Fibroblast of upper back skin (primary cell): ENCODE data around the gene TRIO.

ENCODE experiments used
- DNase-seq: peaks from one replicate; pipeline ENCODE4 v3.0.0-alpha.2; 2013

TRIO gene

DNA sequence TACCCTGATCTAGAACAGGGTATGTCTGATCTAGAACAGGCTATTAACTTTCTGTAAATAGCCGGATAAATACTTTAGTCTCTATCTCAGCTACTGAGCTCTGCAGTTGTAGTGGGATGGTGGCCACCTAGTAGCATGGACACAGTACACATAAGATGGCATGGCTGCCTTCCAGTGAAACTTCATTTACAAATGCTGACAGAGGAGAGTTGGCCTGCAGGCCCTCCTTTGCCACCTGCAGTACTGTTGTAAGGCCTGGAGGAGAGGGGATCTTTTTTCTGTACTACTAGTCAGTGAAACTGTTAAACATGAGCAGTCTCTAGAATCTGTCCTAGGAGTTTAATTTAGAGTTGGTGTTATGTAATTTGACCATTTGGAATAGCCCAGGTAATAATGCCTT is 86.0 kb downstream of the TRIO start:
- no peak for DNase-seq

DNA sequence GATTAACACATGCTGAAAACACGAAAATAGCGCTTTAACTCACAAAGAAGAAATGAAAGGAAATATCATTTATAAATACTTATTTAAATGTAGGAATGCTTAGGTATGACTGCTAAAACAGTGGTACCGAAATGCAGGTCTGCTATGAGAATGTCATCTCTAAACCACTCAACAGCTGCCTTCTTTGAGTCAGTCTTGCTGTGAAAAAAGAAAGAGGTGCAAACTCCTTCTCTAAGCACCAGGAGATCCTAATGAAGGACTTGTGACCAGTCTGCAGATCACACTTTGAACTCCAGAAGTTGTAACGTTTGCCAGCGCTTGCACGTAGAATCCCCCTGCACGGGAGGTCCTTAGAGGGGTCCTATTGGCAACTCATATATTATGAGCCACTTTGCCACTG is 86.6 kb downstream of the TRIO start:
- DNase-seq: no peak

DNA sequence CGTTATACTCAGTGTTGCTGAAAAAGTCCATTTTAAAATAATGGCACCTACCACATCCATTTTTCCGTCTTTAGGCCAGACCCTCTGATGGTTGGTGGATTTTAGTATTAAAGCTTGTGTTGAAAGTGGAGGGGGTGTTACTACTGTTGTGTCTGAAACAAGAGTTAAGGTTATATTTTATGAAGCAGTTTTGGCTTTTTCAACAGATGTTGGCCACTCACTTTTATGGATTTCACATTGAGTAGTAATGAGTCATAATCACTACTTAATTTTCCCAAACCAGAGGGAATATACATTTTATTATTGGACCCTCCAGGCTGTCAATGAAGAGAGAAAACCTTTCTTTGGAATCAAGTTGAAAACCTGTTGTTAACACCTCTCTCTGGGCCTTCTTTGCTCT is 88.0 kb downstream of the TRIO start:
- DNase-seq: peak; percentile 68

DNA sequence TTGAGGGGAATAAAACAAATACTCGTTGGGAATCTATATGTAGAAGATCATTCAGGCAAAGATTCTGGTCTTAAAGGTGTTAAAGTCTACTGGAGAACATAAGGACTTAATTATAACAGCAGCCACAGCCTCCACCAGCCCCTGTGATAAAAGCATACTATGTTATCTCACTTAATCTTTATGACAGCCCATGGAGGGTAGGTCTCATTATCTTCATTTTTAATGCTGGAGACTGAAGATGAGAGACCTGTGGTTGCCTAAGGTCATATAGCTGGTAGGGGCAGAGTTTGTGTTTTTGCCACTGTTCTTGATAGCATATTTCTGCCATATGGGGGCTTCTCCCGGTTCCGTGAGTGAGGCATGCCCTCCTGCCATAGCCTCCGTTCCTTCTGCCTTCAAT is 88.7 kb downstream of the TRIO start:
- no peak for DNase-seq

DNA sequence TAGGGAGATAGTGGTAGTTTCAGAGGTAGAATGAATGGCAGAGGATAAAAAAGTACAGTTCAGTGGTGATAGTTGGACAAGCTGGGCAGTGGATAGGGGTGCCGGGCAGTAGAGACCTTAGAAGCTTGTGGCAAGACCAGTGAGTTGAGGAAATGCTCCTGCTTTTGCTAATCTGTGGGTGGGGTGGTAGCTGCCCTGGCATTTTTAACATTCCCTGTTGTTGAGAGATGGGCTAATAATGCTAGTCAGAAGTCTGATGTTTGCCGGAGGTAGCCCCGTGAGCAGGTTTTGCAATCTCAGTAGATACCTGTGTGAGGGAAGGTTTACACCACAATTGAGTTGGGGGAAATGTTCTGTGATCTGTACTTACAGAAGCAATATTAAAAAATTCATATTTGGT is 91.1 kb downstream of the TRIO start:
- no peak for DNase-seq

DNA sequence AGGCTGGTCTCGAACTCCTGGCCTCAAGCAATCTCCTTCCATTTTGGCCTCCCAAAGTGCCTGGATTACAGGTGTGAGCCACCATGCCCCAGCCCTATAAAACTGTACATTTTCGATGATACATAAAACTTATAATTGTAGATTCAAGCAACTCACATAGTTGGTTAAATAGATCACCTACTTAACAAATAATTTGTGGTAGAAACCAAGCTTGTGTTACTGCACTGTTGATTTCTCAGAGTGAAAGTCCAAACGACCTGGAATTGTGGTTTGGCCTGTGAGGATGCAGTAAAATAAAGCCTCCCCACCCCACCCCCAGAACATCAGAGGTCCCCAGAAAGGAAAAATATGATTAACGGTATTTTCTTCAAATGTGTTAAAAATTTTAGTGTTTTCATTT is 92.7 kb downstream of the TRIO start:
- no peak for DNase-seq

DNA sequence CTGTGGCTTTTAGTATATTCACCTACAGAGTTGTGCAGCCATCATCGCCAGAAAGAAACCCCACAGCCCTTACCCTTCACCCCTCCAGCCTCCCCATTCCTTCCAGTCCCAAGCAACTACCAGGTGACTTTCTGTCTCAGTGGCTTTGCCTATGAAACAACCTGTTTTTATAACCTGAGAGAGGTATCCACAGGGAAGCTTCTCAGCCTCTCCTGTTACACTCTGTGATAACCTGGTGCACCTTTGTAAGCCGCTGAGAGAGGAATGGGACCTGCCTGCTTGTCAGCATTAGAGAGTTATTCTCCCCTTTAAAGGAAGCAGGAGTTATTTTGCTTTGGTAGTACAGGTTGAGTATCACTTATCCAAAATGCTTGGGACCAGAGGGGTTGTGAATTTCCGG is 93.6 kb downstream of the TRIO start:
- no peak for DNase-seq

DNA sequence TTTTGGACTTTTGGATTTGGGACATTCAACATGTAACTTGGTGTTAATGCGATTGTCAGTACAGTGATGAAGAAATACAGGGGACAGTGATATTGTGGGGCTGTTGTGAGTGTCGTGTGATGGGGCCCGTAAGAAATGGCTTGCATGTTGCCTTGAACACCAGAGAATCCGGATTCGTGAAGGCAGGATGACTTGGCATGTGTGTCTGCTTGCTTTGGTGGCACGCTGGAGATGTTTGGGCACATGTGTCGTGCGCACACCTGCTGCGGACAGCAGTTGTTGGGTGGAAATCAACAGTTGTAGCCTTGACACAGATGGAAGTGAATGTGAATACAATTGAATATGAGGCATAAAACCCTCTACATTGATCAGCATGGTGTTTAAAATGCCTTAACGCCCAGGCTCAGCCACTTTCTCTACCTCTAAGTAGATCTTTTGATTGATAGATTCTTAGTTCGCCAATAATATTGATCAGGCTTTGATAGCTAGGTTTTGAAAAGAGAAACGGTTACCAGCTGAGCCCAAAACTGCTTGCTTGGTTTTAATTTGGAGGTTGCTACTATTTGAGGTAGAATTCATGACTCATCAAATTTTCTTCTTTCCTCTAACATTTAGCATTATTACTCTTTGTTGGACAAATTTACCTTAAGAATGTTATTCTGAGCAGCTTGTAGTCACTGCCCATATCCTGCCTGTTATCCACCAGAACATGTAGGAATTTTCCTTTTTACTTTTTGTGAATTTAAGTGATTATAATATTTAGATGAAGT is 94.4 kb downstream of the TRIO start:
- no peak for DNase-seq

DNA sequence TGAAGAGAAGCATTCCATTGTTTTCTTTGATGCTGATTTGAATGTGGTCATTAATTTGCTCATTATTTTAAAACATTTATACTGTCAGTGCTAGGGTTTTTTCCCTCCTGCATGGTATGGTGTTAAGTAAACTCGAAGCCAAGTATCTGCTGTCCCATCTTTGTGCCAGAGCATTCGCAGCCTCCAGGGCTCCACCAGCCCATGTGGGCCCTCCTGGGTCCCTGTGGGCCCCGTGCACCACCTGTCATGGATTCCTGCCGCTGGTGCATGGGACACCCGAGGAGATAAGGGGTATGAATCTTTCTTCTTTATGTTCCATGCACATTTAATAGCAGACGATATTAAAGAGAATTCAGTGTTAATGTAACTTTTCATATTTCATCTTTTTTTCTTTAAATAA is 95.1 kb downstream of the TRIO start:
- no peak for DNase-seq

DNA sequence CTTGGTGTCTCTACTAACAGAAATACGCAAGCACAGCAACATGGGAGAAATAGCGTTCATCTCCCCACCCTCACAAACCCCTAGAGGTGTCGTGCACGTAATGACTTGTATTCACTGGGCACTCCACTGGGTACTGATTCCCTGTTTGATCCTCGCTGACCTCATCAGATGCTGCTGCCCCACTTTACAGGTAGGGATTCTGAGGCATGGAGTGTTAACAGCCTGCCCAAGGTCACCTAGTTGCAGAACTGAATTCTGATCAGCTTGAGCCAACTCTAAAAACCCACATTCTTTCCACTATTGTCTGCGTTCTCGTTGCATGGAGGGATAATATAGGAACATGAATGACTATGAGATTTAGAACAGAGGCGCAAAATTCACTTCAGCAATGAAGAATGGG is 96.3 kb downstream of the TRIO start:
- DNase-seq: no peak

DNA sequence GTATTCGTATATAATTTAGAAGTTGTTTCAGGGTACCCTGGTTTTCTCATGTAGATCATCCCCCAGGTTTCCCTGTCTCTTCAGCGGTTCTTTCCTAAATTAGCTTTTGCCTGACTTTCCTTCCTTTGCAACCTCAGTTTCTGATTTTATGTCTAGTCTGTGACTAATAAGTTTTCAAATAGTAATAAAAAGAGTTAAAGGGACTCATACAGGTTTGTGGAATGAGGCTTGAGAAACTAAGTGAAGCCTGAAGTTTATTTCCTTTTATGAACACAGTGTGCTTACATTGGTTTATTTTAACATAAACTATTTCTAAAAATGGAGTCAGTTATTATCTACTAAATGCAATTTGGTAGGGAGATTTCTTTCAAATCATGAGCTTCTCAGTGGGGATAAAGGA is 96.8 kb downstream of the TRIO start:
- DNase-seq: no peak

DNA sequence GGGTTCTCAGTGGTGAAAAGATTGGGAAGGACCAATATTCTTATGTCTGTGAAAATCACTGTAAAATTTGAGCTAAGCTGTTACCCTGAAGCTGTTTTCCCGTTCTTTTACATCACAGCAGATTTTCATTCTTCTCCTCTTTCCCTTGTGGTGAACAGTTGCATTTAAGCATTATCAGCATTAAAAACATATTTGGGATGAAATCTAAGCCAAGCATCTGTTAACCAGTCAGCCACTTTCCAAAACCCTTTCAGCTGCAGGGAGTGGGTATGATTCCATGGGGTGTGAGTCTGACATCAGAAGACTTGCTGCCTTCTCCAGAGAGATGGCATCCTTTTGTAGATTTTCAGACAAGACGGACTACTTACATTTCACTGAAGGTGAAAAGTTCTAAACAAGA is 97.2 kb downstream of the TRIO start:
- DNase-seq: peak; percentile 77

DNA sequence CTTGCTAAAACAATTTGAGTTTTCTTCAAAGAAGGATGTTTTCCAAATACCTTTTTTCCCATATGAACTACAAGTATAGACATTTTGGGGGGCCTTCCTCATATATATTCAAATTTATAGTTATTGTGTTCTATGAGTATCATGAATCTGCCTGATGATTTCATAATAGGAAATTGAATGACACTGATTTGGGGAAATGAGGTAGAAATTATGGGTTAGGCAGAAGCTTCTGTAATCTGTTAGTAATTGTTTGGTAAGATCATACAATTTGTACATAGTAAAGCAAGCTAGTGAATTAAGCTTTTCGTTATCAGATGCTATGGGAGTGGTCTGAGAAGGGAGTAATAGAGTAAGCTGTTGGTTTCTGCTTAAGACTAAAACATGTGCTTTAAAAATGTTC is 98.0 kb downstream of the TRIO start:
- no peak for DNase-seq

DNA sequence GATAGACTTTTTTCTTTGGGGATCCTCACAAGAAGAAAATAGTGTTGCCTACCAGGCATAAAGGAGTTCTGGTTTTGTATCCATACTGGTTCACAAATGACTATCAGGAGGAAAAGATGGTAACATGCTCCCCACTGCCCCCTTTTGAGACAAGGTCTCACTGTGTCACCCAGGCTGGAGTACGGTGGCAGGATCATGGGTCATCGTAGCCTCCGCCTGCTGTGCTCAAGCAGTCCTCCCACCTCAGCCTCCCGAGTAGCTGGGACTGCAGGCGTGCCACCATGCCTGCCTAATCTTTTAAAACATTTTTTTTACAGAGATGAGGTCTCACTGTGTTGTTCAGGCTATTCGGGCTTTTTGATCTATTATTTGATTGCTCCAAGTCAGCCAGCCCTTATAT is 99.3 kb downstream of the TRIO start:
- DNase-seq: no peak

DNA sequence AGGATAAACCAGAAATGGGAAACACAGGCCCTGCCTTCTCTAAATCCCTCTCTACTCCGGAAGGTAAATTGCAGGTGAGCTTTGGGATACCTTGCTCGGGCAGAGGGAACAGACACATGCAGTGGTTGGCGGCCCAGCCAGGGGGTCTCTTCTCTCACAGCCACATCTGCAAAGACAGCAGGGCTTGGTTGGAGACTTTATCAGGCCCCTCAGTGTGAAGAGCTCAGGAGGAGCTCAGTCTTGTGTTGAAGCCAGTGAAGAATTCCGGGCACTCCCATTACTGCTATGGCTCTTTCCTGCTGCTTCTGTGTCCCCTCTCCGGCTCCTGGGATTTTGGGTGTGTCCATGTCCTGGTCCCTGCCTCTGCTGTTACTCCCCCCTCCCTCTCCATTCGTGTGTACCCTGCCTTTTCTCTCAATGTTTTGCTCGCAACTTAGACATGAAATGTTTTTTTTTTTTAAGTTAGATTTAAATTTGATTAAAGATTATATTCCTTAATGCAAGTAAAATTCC is 99.8 kb downstream of the TRIO start:
- DNase-seq: no peak

DNA sequence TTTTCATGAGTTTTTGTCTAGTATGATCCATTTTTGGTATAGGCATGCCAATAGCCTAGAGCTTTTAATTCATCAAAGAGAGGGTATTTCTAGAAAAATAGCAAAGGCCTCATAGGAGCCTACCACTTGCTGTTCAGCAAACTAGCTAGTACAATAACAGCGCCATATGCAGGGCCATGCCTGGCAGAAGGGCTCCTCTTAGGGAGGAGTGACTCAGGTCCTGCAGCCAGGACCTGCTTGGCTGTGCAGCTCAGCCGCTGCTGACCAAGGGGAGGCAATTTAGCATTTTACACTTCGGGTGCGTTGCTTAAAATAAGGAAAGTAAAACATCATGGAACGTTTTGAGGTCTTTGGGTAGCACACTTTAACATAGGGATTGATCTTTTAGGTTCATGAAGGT is 100.6 kb downstream of the TRIO start:
- DNase-seq: no peak

DNA sequence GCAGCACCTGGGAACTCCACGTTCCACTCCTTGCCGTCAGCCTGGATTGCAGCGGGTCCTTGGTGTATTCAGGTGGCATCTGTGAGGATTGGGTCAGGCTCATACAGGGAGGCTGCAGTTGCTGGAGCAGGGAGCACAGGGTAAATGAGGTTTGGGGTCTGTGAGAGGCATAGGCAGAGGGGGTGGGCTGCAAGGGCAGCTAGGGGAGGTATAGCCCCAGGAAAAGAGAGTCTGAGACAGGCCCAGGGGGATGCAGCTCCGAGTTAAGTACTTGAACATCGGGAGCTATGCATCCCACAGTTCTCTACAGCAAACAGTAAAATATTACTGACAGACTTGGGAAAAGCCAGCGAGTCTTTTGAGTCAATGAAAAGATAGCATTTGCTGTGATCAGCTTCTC is 101.6 kb downstream of the TRIO start:
- DNase-seq: no peak

DNA sequence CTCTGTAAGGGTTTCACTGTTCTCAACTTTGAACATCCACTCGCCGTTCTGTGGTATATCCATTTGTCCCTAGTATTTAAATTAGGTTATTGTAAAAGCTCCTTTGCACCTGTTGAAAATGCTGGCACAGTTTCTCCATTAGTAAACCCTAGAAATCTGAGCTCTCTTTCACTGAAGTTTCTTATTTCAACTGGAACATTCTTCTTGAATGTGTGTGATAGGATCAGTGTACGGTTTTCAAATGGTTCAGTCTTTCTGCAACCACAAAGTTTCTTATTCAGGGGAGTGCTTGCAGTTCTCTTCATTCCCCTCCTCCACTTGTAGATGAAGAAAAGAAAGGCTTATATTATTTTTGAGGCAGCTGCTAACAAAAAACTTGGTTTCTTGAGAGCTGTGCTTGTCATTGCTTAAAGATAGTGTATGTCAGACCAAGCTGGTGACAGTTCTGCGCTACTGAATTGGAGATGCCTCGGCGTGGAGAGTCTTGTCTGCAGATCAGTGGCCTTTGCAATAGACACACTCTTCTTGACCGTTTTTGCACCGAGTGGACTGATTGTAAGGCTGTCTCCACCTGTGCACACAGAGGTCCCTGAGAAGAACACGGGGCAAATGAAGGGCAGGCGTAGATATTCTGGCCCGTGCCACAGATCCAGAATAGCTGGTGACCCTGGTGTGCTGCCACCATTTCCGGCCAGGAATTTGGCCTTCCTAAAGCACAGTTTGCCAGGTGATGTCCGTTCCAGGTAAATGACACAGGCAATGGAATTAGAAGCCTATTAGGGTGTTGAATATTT is 102.2 kb downstream of the TRIO start:
- peak; percentile 59 for DNase-seq

DNA sequence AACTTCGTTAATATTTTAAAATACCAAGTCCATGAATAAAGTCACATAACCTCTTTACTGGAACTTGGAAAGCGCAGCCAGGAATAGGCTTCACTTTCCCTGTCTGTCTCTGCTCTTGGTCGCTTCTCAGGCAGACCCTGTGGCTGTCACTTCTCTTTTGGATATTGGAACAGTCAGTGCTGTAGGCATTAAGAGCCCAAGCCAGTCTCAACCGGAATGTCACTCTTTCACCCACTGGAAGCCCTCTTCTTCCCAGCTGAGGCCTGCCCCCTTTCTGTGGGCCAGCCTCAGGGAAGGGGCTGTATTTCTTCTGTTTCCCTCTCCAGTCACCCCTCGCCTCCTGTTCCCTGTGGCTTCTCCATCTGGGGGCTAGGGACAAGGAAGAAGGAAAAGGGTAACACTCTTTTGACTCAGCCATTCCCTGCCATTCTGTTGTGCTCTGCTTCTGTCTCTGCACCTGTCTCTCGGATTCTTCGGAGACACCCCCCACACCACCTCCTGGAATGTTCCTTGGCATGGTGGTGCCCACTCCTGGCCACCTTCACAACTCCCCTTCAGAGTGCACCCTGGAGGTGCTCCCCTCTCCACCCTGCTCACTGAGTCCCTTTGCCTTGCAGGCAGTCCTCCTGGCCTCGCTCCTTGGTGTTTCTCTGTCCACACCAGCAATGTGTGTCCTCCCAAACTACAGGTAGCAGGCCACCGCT is 103.4 kb downstream of the TRIO start:
- DNase-seq: no peak

DNA sequence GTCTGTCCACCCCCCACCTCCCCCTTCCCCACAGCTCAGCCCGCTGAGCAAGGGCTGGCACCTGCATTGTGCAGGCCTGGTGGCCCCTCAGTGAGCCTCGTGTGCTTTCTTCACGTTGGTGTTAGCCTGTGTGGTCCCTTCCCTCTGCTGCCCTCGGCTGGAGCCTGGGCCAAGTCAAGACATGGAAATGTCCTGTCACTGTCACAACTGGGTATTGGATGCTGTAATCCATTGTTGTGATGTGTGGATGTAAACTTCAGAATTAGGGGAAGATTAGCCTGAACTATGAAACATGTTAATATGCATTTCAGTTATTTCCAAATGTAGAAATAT is 103.9 kb downstream of the TRIO start:
- no peak for DNase-seq

DNA sequence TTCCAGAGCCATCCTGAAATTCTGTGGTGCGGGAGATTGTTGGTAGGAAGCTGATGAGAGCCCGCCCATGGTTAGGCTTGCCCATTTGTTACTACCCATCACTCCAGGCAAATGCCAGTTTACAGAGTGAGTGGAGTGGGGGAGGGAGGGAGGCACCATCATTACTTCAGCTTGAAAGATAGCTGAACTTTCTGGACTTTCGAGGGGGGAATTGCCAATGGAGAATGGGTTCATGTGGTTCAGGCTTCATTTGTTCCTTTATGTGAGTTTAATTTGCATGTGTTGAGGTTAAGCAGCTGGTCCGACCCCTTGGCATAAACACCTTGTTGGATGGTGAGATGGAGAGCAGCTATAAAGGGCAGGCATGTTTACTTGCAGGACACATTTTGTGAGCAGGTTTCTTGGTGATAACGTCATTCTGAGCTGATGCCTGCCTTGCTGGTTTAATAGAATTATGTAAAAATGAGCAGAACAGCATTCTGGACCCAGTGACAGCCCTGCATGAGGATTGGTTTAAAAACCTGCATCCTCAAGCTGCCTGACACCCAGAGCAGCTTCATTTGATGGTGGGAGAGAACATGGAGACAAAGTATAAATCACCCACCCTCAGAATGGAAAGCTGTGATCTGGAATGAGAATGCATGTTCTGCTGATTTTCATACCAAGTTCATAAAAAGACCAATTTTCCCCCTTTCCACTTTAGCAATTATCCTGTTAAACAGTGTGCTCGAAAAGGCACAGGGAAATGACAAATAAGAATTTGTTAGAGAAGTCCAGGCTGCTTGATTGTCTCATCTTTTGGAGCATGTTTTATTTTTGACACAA is 106.3 kb downstream of the TRIO start:
- no peak for DNase-seq

DNA sequence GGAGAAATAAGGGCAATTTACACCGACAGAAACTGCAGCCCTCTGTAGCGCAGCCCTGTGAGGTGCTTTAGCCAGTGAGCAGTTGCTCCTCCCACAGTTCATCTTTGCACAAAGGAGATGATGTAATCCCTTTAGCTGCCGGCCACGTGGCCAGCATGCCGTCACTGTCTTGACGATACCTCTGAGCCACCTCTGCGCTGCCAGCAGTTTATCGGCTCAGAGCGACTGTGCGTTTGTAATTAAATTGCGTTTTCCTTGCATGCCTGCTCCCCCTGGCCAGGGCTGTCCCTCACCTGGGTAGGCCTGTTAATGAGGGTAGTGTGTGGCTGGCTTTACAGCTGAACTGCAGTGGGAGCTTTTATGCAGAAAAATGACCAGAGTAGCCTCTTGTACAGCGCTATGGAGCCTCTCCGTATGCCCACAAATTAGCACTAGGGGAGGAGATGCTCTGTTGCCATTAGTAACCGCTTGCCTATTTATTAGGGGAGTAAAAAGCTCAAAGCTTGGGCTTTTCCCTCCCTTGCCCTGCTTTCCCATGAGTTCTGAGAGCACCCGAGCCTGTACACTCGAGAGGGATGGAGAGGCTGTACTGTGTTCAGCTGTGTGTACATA is 107.0 kb downstream of the TRIO start:
- peak; percentile 85 for DNase-seq
